Stimulated activated naive CD8-positive, alpha-beta T cell treated with anti-CD3 and anti-CD28 coated beads, Interleukin-15, amount 100 ng/mL, for 72 hours (primary cell): ENCODE results near the gene ATP2B3.

Experiments used
- ATAC-seq: fragments of 150-1000 bp; cut with Tn5 transposase; 2 replicates; pipeline ENCODE4 v1.10.0; 2021; ENCODE audit warnings: mild to moderate bottlenecking, moderate library complexity
- DNase-seq, 2 donors: peaks; one replicate each; pipeline ENCODE4 v3.0.0; 2021 to 2022
- H3K27ac Mint-ChIP-seq, 2 donors: one replicate each; pipeline ENCODE4 v1.8.0; 2022; ENCODE audit warnings: mild to moderate bottlenecking in 2 of 2, mixed read lengths in 2 of 2, moderate library complexity in 2 of 2
- H3K27me3 Mint-ChIP-seq: one replicate; pipeline ENCODE4 v1.8.0; 2022; ENCODE audit warnings: mixed read lengths
- H3K4me1 Mint-ChIP-seq: one replicate; pipeline ENCODE4 v1.8.0; 2022; ENCODE audit warnings: mild to moderate bottlenecking, mixed read lengths
- H3K4me3 Mint-ChIP-seq, 2 donors: one replicate each; pipeline ENCODE4 v1.8.0; 2022; ENCODE audit warnings: mild to moderate bottlenecking in 2 of 2, mixed read lengths in 2 of 2, moderate library complexity in 1 of 2
- H3K9me3 Mint-ChIP-seq, 2 donors: one replicate each; pipeline ENCODE4 v1.8.0; 2022; ENCODE audit warnings: mixed read lengths in 2 of 2

Gene ATP2B3

GRCh38 chrX:153495903-153496589, 21.4 kb upstream of the ATP2B3 start:
- H3K9me3 Mint-ChIP-seq: no peaks in the 10 kb centered on the region
- H3K4me1 Mint-ChIP-seq: peaks cover 8% of the 10 kb centered on the region
- no peak overlapping the region for H3K4me3 Mint-ChIP-seq
- no peak overlapping the region for H3K27ac Mint-ChIP-seq
- DNase-seq: no peak
- ATAC-seq: peak; percentile 6
- H3K27me3 Mint-ChIP-seq: peaks cover 26% of the 10 kb centered on the region

GRCh38 chrX:153496590-153496959, 20.9 kb upstream of the ATP2B3 start:
- no peak overlapping the region for H3K4me3 Mint-ChIP-seq
- peaks cover 26% of the 10 kb centered on the region for H3K27me3 Mint-ChIP-seq
- no peaks in the 10 kb centered on the region for H3K9me3 Mint-ChIP-seq
- DNase-seq: no peak
- H3K4me1 Mint-ChIP-seq: peaks cover 8% of the 10 kb centered on the region
- no peak for ATAC-seq
- H3K27ac Mint-ChIP-seq: no peak overlapping the region

DNA sequence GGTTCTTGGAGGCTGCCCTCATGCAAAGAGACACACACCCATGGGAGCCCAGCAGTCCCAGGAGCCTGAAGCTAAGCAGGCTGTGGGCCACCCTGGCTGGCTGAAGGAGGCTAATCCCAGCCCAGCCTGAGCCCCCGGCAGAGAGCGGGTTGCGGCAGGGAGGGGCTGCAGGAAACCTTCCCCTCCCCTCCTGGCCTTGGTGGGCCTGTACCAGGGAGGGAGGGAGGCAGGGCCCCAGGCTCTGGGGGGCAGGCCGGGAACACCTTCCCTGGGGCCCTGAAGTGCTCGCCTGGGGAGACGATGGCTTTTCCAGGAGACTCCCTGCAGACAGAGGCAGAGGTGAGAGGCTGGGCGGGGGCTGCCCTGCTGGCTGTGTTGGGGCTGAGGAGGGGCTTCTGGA, 19.0 kb upstream of the ATP2B3 start:
- DNase-seq: no peak
- Mint-ChIP-seq H3K27me3 (peaks cover 25% of the 10 kb centered on the region), H3K4me1 (peaks cover 8% of the 10 kb centered on the region), H3K4me3 (no peak overlapping the region), H3K9me3 (no peaks in the 10 kb centered on the region), H3K27ac (no peak overlapping the region)
- ATAC-seq: no peak

DNA sequence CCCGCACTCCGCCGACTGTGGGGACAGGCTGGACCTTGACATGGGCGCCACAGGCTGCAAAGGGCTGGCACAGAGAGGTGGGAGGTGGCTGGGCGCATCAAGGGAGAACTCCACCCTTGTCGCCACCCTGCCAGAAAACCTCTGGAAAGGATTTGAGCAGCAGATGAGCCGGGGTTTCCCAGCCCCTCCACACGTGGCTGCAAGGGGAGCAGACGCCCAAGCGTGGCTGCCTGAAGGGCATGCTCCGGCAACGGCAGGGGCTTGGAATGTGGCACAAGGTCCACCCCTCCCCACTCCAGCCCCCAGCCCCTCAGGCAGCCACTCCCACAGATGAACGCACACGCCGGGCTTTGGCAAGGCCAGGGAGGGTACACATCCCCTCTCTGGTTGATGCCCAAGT, 18.1 kb upstream of the ATP2B3 start:
- DNase-seq (no peak), ATAC-seq (no peak)
- Mint-ChIP-seq H3K4me3 (no peak overlapping the region), H3K27ac (no peak overlapping the region), H3K27me3 (peaks cover 17% of the 10 kb centered on the region), H3K9me3 (no peaks in the 10 kb centered on the region), H3K4me1 (peaks cover 8% of the 10 kb centered on the region)

DNA sequence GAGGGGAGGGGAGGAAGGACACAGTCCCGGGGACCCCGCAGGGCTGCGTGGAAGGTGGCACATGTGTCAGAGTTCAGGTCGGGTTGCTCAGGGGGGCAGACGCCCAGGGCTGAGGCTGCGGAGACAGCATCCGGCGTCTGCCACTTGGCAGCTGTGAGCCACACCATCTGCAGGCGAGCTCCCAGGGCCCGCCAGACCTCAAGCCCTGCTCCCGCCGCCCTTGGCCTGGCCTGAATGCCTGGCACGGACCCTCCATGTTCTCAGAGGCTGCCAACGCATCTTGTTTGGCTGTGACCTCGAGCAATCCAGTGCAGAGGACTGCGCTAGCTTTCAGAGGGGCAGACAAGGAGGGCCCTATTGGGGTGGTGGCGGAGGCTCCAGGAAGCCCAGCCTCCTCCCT, 17.6 kb upstream of the ATP2B3 start:
- ATAC-seq (no peak), DNase-seq (no peak)
- Mint-ChIP-seq H3K9me3 (no peaks in the 10 kb centered on the region), H3K27me3 (peaks cover 15% of the 10 kb centered on the region), H3K4me1 (peaks cover 7% of the 10 kb centered on the region), H3K27ac (no peak overlapping the region), H3K4me3 (no peak overlapping the region)

DNA sequence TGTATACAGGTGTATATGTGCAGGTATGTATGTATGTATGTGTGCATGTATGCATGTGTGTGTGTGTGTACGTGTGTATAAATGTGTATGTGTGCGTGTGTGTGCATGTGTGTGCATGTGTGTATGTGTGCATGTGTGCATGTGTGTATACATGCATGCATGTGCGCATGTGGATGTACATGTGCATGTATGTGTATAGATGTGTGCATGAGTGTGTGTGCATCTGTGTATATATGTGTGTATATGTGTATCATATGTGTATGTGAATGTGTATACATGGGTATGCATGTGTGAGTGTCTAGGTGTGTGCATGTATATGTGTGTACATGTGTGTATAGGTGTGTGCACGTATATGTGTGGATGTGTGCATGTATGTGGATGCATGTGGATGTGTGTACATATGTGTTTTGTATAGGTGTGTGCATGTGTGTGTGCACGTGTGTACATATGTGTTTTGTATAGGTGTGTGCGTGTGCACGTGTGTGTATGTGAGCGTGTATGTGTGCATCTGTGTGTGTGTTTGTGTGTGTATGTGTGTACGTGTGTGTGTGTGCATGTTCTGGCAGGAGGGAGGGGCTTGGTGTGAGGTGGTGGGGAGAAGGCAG, 16.7 kb upstream of the ATP2B3 start:
- Mint-ChIP-seq H3K27me3 (peaks cover 6% of the 10 kb centered on the region), H3K9me3 (no peaks in the 10 kb centered on the region), H3K27ac (no peak overlapping the region), H3K4me1 (no peaks in the 10 kb centered on the region), H3K4me3 (no peak overlapping the region)
- ATAC-seq (no peak), DNase-seq (no peak)

- no peak overlapping the region for H3K27ac Mint-ChIP-seq
Observed at GRCh38 chrX:153501530-153501929, 15.9 kb upstream of the ATP2B3 start.

GRCh38 chrX:153502131-153502530, 15.3 kb upstream of the ATP2B3 start:
- Mint-ChIP-seq H3K4me3 (no peak overlapping the region), H3K27me3 (no peaks in the 10 kb centered on the region), H3K27ac (peak overlapping the region in 1 of 2 donors; percentile 63), H3K9me3 (no peaks in the 10 kb centered on the region), H3K4me1 (no peaks in the 10 kb centered on the region)
- DNase-seq: no peak
- ATAC-seq: no peak

More at GRCh38 chrX:153501530-153501929, 15.9 kb upstream of the ATP2B3 start:
- Mint-ChIP-seq H3K4me1 (no peaks in the 10 kb centered on the region), H3K27me3 (no peaks in the 10 kb centered on the region), H3K4me3 (no peak overlapping the region), H3K9me3 (no peaks in the 10 kb centered on the region)
- no peak for DNase-seq
- no peak for ATAC-seq

- H3K4me1 Mint-ChIP-seq: peaks cover 4% of the 10 kb centered on the region
- no peak overlapping the region for H3K4me3 Mint-ChIP-seq
- no peaks in the 10 kb centered on the region for H3K9me3 Mint-ChIP-seq
- DNase-seq (no peak), ATAC-seq (no peak)
- H3K27me3 Mint-ChIP-seq: no peaks in the 10 kb centered on the region
- H3K27ac Mint-ChIP-seq: no peak overlapping the region
Observed at GRCh38 chrX:153502796-153503195, 14.6 kb upstream of the ATP2B3 start.

- DNase-seq: no peak
- no peaks in the 10 kb centered on the region for H3K27me3 Mint-ChIP-seq
- no peak for ATAC-seq
- peaks cover 5% of the 10 kb centered on the region for H3K4me1 Mint-ChIP-seq
- no peak overlapping the region for H3K4me3 Mint-ChIP-seq
- no peak overlapping the region for H3K27ac Mint-ChIP-seq
- H3K9me3 Mint-ChIP-seq: no peaks in the 10 kb centered on the region
Observed at GRCh38 chrX:153504445-153505016, 12.9 kb upstream of the ATP2B3 start.

DNA sequence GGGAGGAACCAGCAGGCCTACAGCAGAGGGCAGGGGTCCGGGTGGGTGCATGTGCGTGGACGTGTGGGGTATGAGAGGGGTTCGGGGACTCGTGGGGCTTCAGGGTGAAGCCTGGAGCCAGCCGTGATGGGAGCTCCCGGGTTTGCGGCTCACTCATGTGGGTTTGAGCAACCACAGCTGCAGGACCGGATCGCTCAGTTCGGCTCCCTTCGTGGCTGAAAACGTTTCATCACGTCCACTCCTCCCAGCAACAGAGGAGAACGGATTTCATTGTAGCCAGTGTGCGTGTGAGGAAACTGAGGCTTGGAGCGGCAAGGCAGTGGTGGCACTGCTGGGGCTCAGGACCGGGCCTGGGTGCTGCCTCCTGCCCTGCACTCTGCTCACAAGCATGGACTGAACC, 12.1 kb upstream of the ATP2B3 start:
- H3K27ac Mint-ChIP-seq: no peak overlapping the region
- peaks cover 5% of the 10 kb centered on the region for H3K4me1 Mint-ChIP-seq
- no peak for ATAC-seq
- H3K27me3 Mint-ChIP-seq: no peaks in the 10 kb centered on the region
- no peaks in the 10 kb centered on the region for H3K9me3 Mint-ChIP-seq
- H3K4me3 Mint-ChIP-seq: no peak overlapping the region
- no peak for DNase-seq

GRCh38 chrX:153507484-153508178, 9.8 kb upstream of the ATP2B3 start:
- peaks cover 5% of the 10 kb centered on the region for H3K4me1 Mint-ChIP-seq
- peak overlapping the region in 1 of 2 donors; percentile 48 for H3K27ac Mint-ChIP-seq
- no peaks in the 10 kb centered on the region for H3K27me3 Mint-ChIP-seq
- H3K4me3 Mint-ChIP-seq: no peak overlapping the region
- ATAC-seq (peak; percentile 94), DNase-seq (peak; percentile 79 to 81)
- no peaks in the 10 kb centered on the region for H3K9me3 Mint-ChIP-seq

- Mint-ChIP-seq H3K27me3 (no peaks in the 10 kb centered on the region), H3K4me3 (no peak overlapping the region), H3K27ac (no peak overlapping the region), H3K4me1 (peaks cover 5% of the 10 kb centered on the region), H3K9me3 (no peaks in the 10 kb centered on the region)
- DNase-seq: no peak
- no peak for ATAC-seq
Observed at GRCh38 chrX:153509592-153509991, 7.8 kb upstream of the ATP2B3 start.

GRCh38 chrX:153510383-153510782, 7.1 kb upstream of the ATP2B3 start:
- no peak for ATAC-seq

GRCh38 chrX:153511784-153512500, 5.5 kb upstream of the ATP2B3 start:
- ATAC-seq (no peak), DNase-seq (no peak)
- peaks cover 15% of the 10 kb centered on the region for H3K27me3 Mint-ChIP-seq
- no peaks in the 10 kb centered on the region for H3K9me3 Mint-ChIP-seq
- no peak overlapping the region for H3K27ac Mint-ChIP-seq
- H3K4me3 Mint-ChIP-seq: no peak overlapping the region
- H3K4me1 Mint-ChIP-seq: peaks cover 5% of the 10 kb centered on the region

More at GRCh38 chrX:153510383-153510782, 7.1 kb upstream of the ATP2B3 start:
- DNase-seq: no peak
- no peak overlapping the region for H3K4me3 Mint-ChIP-seq
- no peaks in the 10 kb centered on the region for H3K27me3 Mint-ChIP-seq
- H3K4me1 Mint-ChIP-seq: peaks cover 5% of the 10 kb centered on the region
- no peak overlapping the region for H3K27ac Mint-ChIP-seq
- no peaks in the 10 kb centered on the region for H3K9me3 Mint-ChIP-seq
